Stimulated activated effector memory CD8-positive, alpha-beta T cell treated with anti-CD3 and anti-CD28 coated beads, Interleukin-12 subunit alpha, Interleukin-12 subunit beta, amount 100 ng/mL, for 72 hours (primary cell): ENCODE measurements around the gene LINC01488.

Experiments used
- ATAC-seq: fragments of 150-1000 bp; cut with Tn5 transposase; 2 replicates; pipeline ENCODE4 v1.10.0; 2021
- DNase-seq, 2 donors: peaks; one replicate each; pipeline ENCODE4 v3.0.0; 2021 to 2022; ENCODE audit warnings: low spot score in 2 of 2
- H3K27ac Mint-ChIP-seq: one replicate; pipeline ENCODE4 v1.8.0; 2022; ENCODE audit warnings: mild to moderate bottlenecking, mixed read lengths
- H3K36me3 Mint-ChIP-seq: one replicate; pipeline ENCODE4 v1.8.0; 2022; ENCODE audit warnings: mild to moderate bottlenecking, mixed read lengths
- H3K4me1 Mint-ChIP-seq: one replicate; pipeline ENCODE4 v1.8.0; 2022; ENCODE audit warnings: mixed read lengths
- H3K4me3 Mint-ChIP-seq: one replicate; pipeline ENCODE4 v1.8.0; 2022; ENCODE audit warnings: mild to moderate bottlenecking, mixed read lengths
- H3K9me3 Mint-ChIP-seq: one replicate; pipeline ENCODE4 v1.8.0; 2022; ENCODE audit warnings: mixed read lengths

Gene LINC01488

DNA sequence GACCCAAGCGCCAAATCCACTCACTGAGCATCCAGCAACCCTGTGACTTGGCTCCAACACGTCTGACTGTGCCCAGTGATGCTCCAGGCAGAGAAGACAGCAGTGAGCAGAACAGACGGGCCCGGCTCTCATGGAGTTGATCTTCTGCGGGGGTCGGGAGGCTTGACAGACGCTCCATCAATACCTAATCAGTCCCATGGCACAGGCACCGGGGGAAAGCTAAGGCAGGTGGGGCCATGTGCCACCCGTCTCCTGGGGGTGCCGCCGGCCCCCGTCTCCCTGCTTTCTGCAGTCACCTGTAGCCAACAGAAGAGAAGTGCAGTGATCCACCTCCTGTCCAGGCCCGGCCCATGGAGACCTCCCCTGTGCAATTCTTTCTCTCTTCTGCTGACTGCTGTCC lies 47.5 kb downstream of the LINC01488 start:
- no peaks in the 10 kb centered on the region for H3K36me3 Mint-ChIP-seq
- no peak for ATAC-seq
- no peak overlapping the region for H3K4me3 Mint-ChIP-seq
- no peak overlapping the region for H3K27ac Mint-ChIP-seq
- peaks cover 21% of the 10 kb centered on the region for H3K4me1 Mint-ChIP-seq
- DNase-seq: no peak
- no peaks in the 10 kb centered on the region for H3K9me3 Mint-ChIP-seq

DNA sequence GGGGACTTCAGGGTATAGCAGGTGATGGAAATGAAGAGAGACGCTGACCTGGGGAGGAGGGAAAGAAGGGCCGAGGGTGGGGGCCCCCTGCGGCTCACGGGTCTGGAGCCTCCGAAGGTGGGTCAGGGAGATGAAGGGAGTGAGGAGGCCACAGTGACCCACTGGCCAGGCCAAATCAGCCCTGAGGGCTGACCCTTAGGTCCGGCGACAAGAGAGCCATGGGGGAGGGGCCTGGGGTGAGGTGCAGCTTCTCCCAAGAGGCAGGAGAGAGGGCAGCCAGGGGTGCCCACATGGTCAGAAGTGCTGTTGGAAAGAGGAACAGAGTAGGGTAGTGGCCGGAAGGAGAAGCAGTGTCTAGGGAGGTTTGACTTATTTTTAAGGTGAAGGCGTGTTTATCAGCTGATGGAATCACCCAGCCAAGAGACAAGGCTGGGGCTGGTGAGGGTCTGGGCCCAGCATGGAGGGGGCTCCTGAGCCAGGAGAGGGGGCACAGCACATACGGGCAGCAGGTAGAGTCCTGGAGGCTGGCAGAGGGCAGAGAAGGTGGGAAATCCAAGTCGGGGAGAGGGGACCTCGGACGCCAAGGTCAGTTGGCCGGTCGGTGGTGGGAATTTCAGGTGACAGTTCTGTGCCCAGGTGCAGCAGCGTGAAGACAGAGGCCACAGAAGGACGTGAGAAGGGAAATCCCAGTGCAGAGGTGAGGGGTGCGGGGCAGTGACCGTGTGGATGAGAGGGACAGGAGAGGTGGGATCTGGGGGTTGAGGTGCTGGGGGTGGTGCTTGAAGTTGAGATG lies 49.0 kb downstream of the LINC01488 start:
- Mint-ChIP-seq H3K9me3 (no peaks in the 10 kb centered on the region), H3K4me1 (peaks cover 21% of the 10 kb centered on the region), H3K27ac (peak overlapping the region; percentile 3), H3K4me3 (no peak overlapping the region), H3K36me3 (no peaks in the 10 kb centered on the region)
- DNase-seq: no peak
- ATAC-seq: no peak

DNA sequence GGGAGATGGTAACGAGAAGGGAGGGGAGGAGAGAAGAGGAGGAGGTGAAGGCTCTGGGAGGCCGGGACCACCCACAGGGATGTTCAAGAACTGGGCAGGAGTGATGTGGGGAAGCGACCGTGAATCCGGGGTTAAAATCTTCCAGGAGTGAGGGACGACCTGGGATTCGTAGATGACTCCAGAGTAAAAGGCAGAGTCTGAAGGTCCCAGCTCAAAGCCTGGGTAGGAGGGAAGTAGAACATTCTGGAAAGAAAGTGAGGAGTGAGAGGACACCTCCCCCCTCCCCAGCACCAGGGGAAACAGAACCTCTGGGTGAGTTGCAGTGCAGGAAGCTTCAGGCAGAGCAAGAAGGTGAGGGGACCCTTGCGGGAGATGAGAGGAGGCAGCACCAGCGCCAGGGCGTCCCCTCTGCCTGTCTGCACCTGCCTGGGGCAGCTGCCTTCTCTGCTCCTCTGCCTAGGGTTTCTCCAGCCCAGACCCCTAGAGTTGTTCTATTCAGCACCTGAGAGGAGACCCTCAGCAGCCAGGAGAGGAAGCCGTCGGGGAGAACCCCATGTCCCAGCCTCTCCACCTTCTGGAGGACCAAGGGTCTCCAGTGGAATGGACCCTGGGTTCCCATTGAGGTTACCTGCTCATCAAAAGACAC lies 49.7 kb downstream of the LINC01488 start:
- H3K4me3 Mint-ChIP-seq: no peak overlapping the region
- no peaks in the 10 kb centered on the region for H3K9me3 Mint-ChIP-seq
- ATAC-seq (no peak), DNase-seq (no peak)
- H3K27ac Mint-ChIP-seq: no peak overlapping the region
- H3K36me3 Mint-ChIP-seq: no peaks in the 10 kb centered on the region
- peaks cover 21% of the 10 kb centered on the region for H3K4me1 Mint-ChIP-seq

DNA sequence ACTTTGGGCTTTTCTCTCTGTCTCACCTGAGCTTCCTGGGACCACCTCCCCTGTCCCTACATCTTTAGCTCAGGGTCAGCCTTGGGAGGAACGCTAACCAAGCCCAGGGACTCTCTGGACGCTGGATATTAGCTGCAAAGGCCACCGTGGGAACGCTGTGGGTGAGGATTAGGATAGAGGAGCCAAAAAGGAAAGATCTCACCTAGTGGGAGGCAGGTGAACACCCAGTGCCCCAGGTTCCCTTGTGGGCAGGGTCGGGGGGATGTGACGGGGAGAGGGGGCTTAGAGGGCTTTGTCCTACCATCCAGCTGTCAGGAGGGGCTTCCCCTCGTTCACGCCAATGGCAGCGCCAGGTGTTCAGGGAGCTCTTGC lies 50.2 kb downstream of the LINC01488 start:
- Mint-ChIP-seq H3K27ac (no peak overlapping the region), H3K4me3 (no peak overlapping the region), H3K36me3 (no peaks in the 10 kb centered on the region), H3K4me1 (peaks cover 21% of the 10 kb centered on the region), H3K9me3 (no peaks in the 10 kb centered on the region)
- DNase-seq: no peak
- no peak for ATAC-seq

DNA sequence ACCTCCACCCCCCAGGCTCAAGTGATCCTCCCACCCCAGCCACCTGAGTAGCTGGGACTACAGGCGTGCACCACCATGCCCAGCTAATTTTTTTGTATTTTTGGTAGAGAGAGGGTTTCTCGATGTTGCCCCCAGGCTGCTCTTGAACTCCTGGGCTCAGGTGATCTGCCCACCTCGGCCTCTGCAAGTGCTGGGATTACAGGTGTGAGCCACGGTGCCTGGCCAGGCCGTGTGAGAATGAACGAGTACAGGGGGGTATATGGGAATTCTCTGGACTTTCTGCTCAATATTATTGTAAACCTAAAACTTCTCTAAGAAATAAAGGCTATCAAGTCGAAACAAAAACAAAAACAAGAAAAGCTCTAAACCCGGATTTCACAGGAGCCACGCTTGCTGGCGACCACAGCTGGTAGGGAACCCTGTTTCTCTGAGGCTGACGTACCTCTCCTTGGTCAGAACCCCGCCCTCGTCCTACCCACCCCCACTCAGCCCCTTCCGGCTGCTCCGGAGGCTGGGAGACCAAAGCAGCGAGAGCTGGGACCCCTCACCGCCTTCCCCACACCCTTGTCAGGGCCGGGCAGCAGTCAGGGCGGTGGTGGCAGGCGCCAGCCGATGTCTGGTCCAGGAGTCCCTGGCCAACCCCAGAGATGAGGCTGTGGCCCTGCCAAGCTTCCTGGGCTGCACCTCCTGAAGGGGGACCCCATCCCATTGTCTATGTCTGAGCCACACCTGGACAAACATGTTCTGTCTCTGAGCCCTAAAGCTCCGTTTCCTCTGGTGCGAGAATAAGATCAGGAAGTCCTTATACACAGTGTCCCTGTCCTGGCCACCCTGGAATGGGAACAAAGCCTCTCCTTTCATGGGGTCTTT lies 52.1 kb downstream of the LINC01488 start:
- no peaks in the 10 kb centered on the region for H3K9me3 Mint-ChIP-seq
- no peak for ATAC-seq
- H3K4me1 Mint-ChIP-seq: peaks cover 21% of the 10 kb centered on the region
- H3K4me3 Mint-ChIP-seq: no peak overlapping the region
- no peaks in the 10 kb centered on the region for H3K36me3 Mint-ChIP-seq
- no peak for DNase-seq
- H3K27ac Mint-ChIP-seq: no peak overlapping the region

DNA sequence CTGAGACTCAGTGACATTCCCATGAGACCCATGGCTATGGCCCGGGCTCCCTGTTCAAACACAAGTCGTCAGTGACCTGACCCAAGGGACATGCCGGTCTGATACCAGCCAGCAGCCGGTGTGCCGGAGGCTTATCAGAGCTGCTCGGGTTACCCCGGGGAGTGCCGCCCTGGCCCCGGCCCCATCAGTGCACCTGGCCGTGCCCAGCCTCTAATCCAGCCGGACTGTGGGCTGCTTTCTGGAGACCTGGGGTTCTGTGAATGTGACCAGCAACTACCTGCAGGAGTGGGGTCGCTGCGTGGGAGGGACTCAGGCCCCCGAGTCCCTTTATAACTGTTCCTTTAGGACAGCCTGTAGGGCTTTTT lies 52.7 kb downstream of the LINC01488 start:
- H3K36me3 Mint-ChIP-seq: no peaks in the 10 kb centered on the region
- H3K9me3 Mint-ChIP-seq: no peaks in the 10 kb centered on the region
- peaks cover 21% of the 10 kb centered on the region for H3K4me1 Mint-ChIP-seq

DNA sequence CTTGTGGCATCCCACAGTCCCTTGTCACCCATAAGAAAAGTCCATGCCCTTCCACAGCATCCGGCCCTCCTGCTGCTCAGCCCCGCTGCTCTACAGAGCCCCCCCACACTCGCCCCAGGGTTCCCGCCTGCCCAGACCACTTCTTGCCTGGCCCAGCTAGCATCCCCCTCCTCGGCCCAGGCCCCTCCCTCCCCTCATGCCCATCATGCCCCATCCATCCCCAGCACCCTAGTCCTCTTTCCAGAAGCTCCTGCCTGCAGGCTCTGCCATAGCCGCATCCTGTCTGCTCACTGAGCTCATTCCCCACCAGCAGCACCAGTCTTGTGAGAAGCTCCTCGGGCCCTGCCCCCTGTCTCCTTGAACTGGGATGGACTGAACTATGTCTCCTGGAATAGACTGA lies 54.4 kb downstream of the LINC01488 start:
- Mint-ChIP-seq H3K27ac (no peak overlapping the region), H3K4me3 (no peak overlapping the region), H3K9me3 (no peaks in the 10 kb centered on the region), H3K4me1 (peaks cover 3% of the 10 kb centered on the region), H3K36me3 (no peaks in the 10 kb centered on the region)
- ATAC-seq: no peak
- DNase-seq: no peak

More for the DNA sequence above, 52.7 kb downstream of the LINC01488 start:
- DNase-seq (no peak), ATAC-seq (no peak)
- Mint-ChIP-seq H3K4me3 (no peak overlapping the region), H3K27ac (no peak overlapping the region)

DNA sequence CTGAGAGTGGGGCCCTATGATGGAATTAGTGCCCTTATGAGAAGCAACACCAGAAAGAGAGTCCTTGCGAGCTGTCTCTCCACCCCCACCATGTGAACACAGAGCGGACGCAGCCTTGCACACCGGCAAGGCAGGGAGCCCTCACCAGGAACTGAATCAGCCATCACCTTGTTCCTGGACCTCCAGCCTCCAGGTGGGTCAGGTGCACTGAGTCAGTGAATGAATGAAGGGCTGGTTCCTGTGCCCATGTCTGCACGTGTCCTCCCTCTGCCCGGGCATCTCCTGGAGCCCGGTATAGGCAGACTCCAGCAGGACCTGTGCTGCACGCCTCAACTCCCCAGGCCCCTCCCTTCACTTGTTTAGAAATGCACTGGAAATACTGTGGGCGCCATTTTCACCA lies 54.9 kb downstream of the LINC01488 start:
- no peak overlapping the region for H3K4me3 Mint-ChIP-seq
- no peak overlapping the region for H3K27ac Mint-ChIP-seq
- DNase-seq (no peak), ATAC-seq (no peak)
- no peaks in the 10 kb centered on the region for H3K36me3 Mint-ChIP-seq
- no peaks in the 10 kb centered on the region for H3K9me3 Mint-ChIP-seq
- H3K4me1 Mint-ChIP-seq: no peaks in the 10 kb centered on the region

DNA sequence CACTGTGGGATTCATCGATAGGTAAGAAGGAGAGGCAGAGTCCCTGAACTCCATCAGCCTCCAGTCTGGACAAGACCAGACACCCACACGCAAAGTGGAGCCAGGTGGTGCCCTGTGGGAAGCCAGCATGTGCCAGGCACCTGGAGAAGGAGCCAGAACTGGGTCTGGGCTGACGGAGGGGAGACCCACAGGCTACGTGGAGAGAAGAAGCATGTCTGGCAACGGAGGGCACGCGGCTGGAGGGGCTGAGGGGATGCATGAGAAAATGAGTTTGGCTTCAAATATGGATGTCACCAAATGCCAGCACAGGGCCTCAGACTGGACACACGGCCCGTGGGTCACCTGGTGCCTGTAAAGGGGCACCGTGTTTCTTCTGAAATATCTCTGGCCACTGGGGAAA lies 55.7 kb downstream of the LINC01488 start:
- no peaks in the 10 kb centered on the region for H3K9me3 Mint-ChIP-seq
- ATAC-seq (no peak), DNase-seq (no peak)
- H3K27ac Mint-ChIP-seq: no peak overlapping the region
- no peaks in the 10 kb centered on the region for H3K36me3 Mint-ChIP-seq
- H3K4me1 Mint-ChIP-seq: no peaks in the 10 kb centered on the region
- H3K4me3 Mint-ChIP-seq: no peak overlapping the region

DNA sequence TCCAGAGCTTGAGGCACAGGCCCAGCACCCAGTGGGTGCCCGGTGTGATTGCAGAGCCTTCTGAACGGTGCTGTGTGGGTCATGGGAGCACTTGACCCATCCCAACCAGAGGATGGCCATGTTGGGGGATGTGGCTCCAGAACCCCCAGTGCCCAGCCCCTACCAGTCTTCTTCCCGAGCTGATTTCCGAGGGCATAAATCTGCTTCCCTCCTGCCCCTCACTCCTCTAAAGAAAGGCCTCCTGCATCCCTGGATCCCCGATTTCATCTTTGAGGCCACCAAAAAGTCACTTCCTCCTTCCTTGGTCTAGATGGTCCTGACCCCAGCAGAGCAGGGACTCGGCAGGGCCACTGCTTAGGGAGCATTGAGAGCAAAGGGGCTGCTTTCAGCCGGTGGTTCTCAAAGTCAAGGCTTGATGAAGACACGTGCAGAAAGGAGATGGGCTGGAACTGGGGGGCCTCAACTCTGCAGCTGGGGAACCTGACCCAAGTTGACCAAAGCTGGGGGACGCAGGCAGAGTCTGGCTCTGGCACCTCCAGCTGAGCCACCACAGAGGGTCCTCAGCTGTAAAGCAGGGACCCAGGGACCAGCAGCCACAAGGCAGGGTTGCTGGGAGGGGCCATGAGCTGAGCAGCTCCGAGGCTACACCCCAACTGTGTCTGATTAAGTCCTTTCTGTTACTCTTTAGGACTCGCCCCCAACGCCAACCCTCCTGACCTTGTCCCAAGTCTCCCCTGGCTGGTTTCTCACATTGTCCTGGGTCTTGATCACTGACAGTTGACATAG lies 56.6 kb downstream of the LINC01488 start:
- no peak for DNase-seq
- no peaks in the 10 kb centered on the region for H3K36me3 Mint-ChIP-seq
- H3K4me1 Mint-ChIP-seq: no peaks in the 10 kb centered on the region
- no peak for ATAC-seq
- H3K9me3 Mint-ChIP-seq: no peaks in the 10 kb centered on the region
- H3K27ac Mint-ChIP-seq: no peak overlapping the region
- no peak overlapping the region for H3K4me3 Mint-ChIP-seq

DNA sequence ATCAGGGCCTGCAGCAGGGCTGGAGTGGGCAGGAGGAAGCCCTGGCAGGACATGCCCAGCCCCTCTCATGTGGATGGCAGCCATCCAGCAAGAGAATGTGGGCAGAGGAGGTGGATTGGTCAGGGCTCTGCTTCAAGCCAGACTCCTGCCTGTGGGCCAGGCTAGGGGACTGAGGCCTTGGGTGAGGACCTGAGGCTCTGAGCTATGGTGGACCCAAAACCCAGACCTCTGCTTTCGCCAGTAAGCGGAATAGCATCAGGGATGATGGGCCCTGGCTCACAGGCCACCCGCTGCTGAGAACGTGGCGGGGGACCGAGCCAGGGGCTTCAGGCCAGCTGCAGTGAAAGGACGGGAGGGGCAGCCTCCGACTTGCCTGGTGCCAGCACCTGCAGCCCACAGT lies 57.4 kb downstream of the LINC01488 start:
- Mint-ChIP-seq H3K4me1 (peaks cover under 1% of the 10 kb centered on the region), H3K4me3 (no peak overlapping the region), H3K27ac (no peak overlapping the region), H3K9me3 (no peaks in the 10 kb centered on the region), H3K36me3 (no peaks in the 10 kb centered on the region)
- no peak for DNase-seq
- ATAC-seq: no peak

DNA sequence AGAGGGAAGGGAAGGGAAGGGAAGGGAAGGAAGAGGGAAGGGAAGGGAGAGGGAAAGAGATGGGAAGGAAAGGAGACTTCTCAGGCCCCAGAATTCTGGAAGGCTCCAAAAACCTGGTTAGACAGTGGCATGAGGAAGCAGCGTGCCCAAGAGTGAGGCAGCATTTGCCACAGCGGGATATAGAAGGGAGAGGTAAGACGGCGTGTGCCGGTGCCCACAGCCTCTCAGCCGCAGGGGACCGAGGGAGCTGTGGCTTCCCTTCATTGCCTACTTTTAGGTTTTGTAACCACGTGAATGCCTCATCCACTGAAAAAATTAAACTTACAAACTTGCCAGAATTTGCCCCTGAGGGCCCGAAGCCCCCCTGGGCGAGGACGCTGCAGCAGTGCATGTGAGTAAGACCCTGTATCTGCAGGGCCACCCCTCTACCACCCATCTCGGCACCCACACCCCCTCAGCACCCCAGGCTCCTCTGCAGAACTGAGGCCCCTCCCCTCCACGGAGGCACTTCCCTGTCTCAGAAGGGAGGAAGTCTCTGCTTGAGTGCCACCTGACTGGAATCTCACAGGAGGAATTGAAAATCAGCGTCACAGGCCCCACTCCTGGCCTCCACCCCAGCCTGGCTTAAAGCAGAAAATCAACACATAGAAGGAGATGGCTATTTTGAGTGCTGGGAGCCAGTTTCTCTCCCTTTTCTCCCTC lies 58.1 kb downstream of the LINC01488 start:
- H3K36me3 Mint-ChIP-seq: no peaks in the 10 kb centered on the region
- no peaks in the 10 kb centered on the region for H3K9me3 Mint-ChIP-seq
- ATAC-seq (no peak), DNase-seq (no peak)
- no peak overlapping the region for H3K27ac Mint-ChIP-seq
- H3K4me3 Mint-ChIP-seq: no peak overlapping the region
- H3K4me1 Mint-ChIP-seq: peaks cover 8% of the 10 kb centered on the region

DNA sequence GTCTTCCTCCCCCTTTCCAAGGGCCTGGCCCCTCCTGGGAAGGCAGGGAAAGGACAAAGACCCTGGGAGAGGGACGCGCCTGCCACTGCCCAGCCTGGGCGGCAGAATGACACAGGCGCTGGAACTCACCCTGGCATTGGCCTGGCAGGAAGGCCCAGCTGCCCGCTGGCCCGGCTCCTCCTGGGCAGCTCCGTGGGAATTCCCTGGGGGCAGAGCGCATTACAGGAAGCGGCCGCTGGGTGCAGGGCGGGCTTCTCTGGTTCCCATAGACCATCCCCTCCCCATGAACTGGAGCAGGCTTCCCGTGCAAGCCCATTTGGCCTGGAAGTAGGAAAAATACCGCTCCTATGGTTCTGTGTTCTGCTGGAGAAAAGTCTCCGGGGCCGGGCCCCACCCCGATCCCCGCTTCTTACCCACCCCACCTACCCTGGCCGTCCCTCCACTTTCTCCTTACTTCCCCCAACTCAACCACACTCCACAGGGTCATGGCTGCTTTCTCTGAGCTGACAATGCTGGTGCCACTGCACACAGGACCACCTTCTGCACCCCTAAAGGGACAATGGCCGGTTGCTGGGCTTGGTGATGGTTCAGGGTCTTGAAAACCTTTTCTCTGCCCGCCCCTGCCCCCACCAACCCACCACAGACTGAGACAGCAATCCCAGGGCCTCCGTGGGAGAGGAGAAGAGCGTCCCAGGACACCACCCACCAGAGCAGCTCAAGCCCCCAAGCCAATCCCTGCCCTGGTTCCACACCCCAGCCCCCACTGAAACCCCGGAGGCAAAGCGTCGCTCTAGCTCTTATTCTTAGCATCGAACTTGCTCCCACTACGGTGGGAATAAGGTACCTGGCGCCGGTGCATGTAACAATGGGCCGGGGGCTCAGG lies 58.9 kb downstream of the LINC01488 start:
- H3K27ac Mint-ChIP-seq: no peak overlapping the region
- H3K4me3 Mint-ChIP-seq: no peak overlapping the region
- no peaks in the 10 kb centered on the region for H3K36me3 Mint-ChIP-seq
- ATAC-seq (no peak), DNase-seq (no peak)
- no peaks in the 10 kb centered on the region for H3K9me3 Mint-ChIP-seq
- H3K4me1 Mint-ChIP-seq: peaks cover 8% of the 10 kb centered on the region

DNA sequence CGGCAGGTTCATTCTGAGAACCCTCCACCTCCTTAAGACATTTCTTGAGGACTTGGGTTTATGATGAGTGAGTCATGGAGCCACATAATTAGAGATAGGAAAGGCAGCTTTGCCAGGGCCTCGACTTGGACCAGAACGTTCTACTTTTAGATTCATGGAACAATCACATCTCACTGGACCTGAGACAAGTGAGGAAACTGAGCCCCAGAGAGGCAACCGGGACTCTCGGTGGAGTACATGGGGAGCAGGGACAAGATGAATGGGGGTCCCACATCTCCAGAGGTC lies 59.5 kb downstream of the LINC01488 start:
- DNase-seq: no peak
- Mint-ChIP-seq H3K4me1 (peaks cover 14% of the 10 kb centered on the region), H3K27ac (no peak overlapping the region), H3K36me3 (no peaks in the 10 kb centered on the region), H3K4me3 (no peak overlapping the region), H3K9me3 (no peaks in the 10 kb centered on the region)
- ATAC-seq: no peak
